ENCODE data around the gene PRR29.

Gene PRR29

GRCh38 chr17:64053101-64053500 is 55.0 kb downstream of the PRR29 start:
- Histone ChIP-seq H2BK5ac (ENCODE audit: low read length) (no peak overlapping the region), H3K23ac (ENCODE audit: low read length) (no peak overlapping the region), H3K9ac (ENCODE audit: low read length) (no peak overlapping the region), H3K79me1 (ENCODE audit: low read length) (no peaks in the 10 kb centered on the region), H3K27me3 (ENCODE audit: insufficient read depth, low read length, poor library complexity) (no peaks in the 10 kb centered on the region), H3K56ac (ENCODE audit: low read length) (no peak overlapping the region), H3K4ac (ENCODE audit: low read depth, low read length) (no peak overlapping the region), H3K18ac (ENCODE audit: low read length) (no peak overlapping the region), H3K4me2 (ENCODE audit: low read length) (no peak overlapping the region), H3K4me3 (ENCODE audit: low read length) (no peak overlapping the region), H4K8ac (ENCODE audit: low read depth, low read length) (no peak overlapping the region), H2AK5ac (ENCODE audit: low read length) (no peak overlapping the region), H3K4me1 (ENCODE audit: control insufficient read depth, low read depth, low read length) (peaks cover 9% of the 10 kb centered on the region), H3K27ac (ENCODE audit: low read depth, low read length) (no peak overlapping the region), H3K36me3 (ENCODE audit: control insufficient read depth, insufficient read depth, low read length) (no peaks in the 10 kb centered on the region), H2BK15ac (replicated peaks; ENCODE audit: low read depth) (no peak overlapping the region), H2BK120ac (ENCODE audit: low read depth, low read length) (no peak overlapping the region), H4K5ac (ENCODE audit: low read length) (no peak overlapping the region), H3K79me2 (ENCODE audit: control insufficient read depth, insufficient read depth, low read length) (no peaks in the 10 kb centered on the region)
- WGBS (ENCODE audit: extremely low coverage, insufficient coverage, low lambda C conversion rate): no CpG with 5 or more reads among the region's 10 CpGs
- DNase-seq: no peak

All from mesendoderm (in vitro differentiated cells).